Islet of Langerhans (tissue), 1 donor: ENCODE data around the gene TNN.

Experiments used
- FAIRE-seq: peaks from one replicate; lab custom pipeline; 2011; peaks lifted over from hg19 to GRCh38; lab: Jason Lieb, UNC

Gene TNN

DNA sequence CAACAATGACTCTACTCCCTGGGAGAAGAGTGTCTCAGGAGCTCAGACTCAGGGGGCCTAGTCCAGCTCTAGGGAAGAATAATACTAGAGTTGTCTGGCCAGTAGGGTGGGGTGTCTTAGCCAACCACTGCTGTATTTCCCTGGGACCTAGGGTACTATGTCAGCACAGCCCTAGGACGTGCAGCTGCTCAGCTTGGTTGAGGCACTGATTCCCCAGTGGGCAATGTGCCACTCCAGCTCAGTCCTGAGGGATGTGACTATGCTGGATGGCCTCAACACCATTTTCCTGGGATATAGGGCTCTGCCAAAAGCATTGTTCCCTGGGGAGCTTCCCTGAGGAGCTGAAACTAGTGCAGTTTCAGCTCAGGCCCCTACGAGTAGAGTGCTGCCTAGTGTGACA, 47.4 kb downstream of the TNN start:
- FAIRE-seq, result no peak

DNA sequence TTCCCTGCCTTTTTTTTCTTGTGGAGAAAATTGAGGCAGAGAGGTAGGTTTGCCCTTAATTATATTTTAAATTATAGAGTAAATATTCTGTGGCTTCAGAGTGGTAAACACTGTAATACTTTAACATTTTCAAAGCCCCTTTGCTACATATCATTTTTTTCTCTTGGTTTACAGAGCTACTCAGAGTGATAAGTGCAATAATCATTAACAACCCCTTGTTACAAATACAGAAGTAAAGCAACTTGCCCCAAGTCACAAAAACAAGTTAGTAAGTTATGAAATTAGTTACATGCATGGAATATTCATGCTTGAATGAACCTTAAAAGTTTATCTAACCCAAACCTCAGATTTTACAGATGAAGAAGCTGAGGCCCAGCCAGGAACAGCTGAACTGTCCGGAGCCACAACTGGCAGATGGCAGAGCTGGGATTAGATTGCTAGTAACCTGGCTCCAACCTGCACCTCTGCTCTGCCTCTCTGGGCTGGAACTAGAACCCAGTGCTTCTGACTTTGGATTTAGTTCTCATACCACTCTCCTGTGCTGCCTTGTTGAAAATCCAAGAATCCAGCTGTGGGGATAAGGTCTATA, 48.7 kb downstream of the TNN start:
- no peak for FAIRE-seq

DNA sequence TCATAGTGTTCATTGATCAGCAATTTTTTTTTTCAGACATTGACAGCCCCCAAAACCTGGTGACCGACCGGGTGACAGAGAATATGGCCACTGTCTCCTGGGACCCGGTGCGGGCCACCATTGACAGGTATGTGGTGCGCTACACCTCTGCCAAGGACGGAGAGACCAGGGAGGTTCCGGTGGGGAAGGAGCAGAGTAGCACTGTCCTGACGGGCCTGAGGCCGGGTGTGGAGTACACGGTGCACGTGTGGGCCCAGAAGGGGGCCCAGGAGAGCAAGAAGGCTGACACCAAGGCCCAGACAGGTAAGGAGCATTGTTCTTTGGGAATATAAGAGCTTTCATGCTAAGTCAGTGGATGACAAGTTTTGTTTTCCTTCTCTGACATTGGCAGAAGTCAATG, 49.3 kb downstream of the TNN start:
- FAIRE-seq, result no peak

DNA sequence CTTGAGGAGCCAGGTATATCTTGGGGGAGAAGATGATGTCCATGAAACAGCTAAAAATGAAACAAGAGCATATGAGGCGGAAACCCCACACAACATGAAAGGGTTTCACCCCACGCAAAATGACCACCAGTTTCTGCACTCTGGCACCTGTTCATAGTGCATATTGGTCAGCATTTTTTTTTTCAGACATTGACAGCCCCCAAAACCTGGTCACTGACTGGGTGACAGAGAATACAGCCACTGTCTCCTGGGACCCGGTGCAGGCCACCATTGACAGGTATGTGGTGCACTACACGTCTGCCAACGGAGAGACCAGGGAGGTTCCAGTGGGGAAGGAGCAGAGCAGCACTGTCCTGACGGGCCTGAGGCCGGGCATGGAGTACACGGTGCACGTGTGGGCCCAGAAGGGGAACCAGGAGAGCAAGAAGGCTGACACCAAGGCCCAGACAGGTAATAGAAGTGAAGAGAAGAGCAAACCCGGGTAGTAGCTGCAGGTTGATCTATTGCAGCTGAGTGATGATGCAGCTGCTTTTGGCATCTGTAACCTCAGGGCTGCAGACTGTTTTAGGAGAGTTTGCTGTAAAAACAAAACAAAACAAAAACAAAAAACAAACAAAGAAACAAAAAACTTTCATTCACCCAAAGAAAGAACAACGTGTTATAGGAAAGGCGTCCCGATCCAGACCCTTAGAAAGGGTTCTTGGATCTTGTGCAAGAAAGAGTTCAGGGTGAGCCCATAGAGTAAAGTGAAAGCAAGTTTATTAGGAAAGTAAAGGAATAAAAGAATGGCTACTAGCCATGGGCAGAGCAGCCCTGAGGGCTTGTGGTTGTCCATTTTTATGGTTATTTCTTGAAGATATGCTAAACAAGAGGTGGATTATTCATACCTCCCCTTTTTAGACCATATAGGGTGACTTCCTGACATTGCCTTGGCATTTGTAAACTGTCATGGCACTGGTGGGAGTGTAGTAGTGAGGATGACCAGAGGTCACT, 51.0 kb downstream of the TNN start:
- FAIRE-seq, result no peak

DNA sequence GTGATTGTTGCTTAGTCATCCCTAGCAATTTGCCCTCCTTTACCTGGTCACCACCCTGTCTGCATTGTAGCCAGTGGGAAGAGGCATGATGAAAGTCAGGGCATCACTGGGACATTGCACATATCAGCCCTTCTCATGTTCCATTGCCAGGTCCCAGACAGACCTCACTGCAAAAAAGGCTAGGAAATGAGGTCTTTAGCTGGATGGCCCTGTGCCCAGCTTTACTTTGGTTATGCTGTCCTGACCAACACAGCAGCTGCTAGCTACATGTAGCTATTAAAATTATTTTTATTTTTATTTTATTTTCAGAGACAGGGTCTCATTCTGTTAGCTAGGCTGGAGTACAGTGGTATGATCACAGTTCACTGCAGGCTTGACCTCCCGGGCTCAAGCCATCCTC, 52.9 kb downstream of the TNN start:
- FAIRE-seq, result no peak

DNA sequence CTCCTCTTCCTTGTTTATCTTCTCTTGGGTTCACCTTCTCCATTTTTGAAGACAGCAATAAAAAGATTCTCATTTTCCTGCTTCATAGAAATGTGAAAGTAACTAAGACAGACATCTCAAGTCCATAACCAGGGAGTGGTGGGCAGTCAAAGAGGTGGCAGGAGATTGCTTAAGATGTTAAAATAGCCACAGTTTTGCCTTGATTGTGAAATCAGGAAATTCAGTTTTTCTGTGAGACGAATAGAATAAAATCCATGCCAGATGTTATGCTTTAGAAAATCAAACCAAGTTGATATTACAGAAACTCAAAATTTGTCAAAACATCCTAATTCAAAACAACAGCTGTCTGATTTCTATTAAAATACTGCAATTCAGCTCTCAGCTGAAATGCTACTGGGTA, 57.2 kb downstream of the TNN start:
- FAIRE-seq, result no peak

DNA sequence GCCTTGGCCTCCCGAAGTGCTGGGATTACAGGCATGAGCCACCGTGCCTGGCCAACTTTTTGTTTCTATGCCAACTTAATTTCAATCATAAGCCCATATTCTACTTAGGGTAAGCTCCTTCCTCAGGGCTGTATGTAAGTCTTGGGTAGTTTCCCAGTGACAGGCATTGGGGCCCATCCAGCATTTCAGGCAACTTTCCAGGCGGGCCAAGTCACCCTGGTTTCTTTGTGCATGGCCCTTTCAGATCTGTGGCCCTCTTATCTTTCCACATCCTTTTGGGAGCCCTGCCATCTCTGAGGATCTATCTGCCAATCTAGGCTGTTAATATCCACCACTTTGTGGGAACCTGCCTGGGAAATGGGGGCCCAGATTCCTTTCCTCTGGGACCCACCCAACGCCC, 58.7 kb downstream of the TNN start:
- no peak for FAIRE-seq

DNA sequence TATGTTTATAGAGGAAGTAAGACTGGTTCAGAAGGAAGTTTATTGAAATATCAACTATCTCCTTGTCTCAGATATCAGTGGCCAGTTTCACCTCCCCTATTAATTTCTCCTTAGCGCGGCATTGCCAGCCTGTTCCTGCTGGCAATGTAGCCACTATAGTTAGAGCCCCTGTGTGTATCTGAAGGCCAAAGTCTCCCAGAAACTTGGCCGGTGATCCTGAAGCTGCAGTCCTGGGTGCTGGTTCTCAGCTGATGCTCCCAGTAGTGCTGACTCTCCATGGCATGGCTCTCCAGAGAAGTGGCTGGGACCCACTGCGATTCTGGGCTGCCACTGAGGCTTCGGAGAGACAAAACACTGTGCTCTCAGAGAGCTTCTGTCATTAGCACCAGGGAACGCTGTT, 59.9 kb downstream of the TNN start:
- no peak for FAIRE-seq

DNA sequence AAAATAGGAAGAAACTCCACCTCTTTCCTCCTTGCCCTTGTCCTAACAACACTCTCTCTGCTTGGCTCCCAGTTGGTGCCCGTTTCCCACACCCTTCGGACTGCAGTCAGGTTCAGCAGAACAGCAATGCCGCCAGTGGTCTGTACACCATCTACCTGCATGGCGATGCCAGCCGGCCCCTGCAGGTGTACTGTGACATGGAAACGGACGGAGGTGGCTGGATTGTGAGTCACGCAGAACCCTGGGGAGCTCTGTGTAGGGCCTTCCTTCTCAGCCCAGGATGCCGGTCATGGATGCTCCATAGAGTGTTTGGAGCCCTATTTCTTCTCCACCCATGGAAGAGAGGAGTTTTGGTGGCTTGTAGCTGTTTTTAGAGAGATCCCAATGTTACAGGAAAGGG, 60.9 kb downstream of the TNN start:
- no peak for FAIRE-seq

DNA sequence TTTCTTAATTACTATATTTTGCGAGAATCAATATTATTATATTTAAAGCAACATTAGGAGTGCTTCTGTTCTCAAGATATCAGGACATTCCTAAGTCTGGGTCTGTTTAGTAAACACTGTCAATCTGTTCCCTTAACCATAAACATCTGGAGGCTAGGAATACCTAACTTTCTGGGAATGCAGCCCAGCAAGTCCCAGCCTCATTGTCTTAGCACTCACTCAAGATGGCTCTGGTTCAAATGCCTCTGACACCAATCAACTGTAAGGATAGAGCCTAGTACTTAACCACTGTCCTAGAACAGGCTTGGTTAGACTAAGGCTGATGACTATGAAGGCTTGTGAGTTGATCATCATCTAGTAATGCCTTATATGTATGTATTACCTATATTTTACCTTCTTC, 61.5 kb downstream of the TNN start:
- no peak for FAIRE-seq

DNA sequence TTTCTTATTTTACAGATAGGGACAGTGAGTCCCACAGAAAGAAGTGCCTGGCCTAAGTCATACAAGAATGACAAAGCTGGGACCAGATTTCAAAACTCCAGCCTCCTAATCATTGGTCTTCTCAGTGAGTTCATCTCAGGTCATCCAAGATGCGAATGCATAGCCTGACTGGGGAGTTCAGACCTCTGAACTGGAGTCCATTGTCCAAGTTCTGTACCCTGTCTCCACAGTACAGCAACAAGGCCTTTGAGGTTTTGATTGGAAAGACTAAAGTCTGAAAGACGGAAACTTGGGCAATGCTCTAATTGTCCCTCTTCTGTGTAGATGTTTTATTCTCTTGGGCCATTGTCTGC, 62.0 kb downstream of the TNN start:
- no peak for FAIRE-seq

DNA sequence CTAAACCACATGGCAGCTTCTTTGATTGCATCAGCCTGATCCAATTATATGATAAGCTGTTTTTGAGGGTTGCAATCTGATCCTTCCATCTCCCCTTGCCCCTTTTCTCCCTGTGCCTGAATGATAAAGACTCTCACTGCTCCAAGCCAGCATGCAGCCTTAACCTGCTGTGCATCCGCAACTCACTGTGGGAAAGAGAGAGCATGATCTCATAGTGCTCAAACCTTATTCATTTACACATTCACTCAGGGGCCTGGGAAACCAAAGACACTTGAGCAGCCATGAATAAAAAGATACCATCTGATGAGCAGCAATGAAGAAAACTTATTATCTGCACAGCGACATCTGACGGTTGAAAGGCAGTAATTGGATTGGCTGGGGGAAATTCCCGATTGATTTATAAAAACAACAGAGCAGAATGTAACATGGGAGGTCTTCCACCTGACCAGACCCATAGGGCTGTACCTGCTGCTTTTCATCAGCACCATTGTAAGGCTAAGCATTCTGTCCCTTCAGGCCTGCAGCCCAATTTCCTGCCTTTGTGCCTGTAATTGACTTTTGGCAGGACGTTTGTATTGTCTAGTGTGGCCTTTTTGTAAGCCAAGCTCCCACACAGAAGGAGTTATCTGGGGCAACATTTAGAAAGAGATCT, 62.5 kb downstream of the TNN start:
- no peak for FAIRE-seq

DNA sequence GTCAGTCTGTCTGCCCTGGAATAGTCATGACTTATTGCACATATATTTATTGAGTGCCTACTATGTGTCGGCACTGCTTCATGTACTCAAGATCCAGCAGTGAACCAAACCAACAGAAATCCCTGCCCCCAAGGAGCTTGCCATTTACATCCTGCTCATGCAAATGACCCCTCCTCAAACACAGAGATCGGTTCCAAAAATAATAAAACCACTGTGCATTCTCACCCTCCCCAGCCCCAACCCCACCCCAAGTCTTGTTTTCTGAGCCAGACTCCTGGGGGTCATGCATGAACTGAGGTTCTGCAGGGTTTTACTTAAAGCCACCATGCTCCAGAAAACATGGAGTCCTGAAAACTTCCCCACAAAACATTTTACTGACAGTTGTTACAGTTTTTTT, 63.0 kb downstream of the TNN start:
- no peak for FAIRE-seq

DNA sequence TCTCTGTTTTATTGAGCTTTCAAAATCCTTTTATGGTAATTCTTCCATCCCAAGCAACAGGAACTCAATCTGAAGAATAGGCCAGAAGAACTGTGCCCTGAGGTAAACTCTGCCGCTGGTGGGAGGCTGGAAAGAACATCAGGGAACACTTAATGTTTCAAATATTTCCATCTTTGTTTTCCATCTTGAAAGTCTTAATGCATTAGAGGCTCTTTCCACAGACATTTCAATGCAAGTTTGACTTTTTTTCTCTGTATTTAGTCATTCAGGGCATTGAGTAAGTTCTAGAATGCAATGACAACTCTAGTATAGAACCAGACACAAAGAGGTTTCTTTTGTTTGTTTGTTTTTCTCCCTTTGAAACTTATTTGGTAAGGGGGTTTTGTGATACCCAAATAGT, 63.5 kb downstream of the TNN start:
- FAIRE-seq, result no peak

DNA sequence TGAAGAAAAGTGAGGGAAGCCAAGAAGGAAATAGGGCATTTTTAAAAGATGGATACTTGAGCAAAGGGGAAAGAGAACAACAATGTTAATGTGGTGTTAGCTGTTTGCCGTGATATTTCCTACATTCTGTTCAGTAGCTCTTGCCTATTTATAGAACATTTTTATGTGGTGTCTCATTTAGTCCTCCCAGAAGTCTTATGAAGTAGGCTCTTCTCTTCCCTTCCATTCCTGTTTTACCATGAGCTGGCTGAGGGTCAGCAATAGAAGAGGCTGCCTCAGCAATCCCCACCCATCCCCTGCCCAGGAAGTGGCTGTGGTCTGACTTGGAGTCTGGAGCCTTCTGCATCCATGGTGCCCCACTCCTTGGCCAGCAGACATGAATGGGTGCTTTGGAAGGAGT, 64.8 kb downstream of the TNN start:
- no peak for FAIRE-seq

DNA sequence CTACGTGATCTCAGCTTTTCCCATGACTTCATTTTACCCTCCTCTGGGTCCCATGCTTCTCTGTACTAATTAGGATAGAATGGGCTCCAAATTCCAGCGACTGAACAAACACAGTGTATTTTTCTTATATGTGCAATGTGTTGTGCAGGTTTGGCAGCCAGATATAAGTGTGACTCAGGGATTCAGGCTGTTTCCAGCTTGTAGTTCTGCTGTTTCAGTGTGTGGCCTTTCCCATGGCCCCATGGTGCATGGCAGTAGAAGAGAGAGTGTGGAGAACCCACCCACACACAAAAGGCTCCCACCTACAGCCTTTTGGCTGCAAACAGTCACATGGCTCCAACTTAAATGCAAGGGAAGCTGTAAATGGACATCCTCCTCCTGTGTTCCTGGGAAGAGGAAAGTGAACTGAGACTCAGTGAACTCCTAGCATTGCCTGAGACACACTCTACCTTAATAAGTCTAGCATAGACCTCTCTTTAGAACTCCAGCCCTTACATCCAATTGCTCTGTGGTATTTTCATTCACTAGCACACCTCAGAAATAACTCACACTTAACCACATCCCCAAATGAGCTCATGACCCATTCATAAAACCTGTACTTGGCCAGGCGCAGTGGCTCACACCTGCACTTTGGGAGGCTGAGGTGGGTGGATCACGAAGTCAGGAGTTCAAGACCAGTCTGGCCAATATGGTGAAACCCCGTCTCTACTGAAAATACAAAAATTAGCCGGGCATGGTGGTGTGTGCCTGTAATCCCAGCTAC, 66.2 kb downstream of the TNN start:
- FAIRE-seq, result no peak

DNA sequence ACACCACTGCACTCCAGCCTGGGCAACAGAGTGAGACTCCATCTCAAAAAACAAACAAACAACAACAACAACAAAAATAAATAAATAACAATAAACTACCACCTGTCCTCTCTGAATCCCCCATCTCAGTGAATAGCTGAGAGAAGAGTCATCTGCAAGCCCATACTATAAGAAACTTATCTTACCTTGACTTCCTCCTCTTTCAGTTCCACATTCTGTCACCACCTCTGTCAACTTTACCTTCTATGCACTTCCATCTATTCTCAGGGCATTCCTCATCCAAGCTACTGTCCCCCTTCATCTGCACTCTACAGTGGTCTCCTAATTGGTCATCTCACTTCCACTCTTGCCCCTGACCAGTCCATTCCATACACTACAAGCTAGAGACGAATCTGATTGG, 66.9 kb downstream of the TNN start:
- no peak for FAIRE-seq

DNA sequence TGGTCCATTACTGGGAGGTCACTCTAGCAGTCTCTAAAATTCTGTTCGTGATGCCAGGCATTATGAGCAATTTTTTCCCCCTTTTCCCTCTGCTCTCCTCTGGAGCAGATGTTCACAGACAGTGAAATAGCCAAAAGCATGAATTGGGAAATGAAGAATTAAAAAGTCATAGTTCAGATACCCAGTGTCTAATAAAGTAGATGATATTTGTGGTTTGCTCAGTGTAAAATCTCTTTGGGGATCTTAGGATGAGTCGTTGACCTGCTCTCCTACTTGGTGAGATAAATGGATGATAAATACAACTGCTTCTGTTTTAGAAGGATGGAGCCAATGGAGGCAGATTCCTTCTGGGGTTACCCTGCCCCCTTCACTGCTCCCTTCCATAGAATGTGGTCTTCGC, 68.6 kb downstream of the TNN start:
- no peak for FAIRE-seq

DNA sequence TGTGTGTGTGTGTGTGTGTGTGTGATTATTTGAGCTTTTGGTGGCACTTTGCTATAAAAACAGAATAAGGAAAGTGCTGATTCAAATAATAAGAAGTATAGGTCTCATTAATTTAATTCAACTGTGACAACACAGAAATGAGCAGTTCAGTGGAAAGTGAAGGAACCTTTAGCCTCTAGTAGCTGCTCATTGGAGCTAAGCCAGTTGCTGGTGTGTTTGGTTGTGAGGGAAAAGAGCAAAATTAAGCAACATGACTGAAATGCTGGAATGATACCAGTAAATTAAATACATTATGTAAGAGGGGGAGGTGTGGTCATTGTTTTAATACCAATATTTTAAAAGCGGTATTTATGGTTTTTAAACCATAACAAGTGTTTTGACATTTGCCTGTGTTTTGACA, 69.7 kb downstream of the TNN start:
- FAIRE-seq, result no peak

DNA sequence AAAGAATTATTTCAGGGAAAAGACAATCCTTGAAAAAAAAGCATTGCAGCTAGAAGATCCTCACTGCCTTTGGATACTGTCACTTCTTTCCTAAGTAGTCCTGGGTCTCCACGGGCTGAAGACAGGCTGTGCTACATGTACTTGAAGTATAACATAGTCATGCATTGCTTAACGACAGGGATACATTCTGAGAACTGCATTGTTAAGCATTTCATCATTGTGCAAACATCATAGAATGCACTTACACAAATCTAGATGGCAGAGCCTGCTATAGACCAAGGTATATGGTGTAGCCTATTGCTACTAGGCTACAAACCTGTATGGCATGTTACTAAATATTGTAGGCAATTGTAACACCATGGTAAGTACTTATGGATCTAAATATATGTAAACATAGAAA, 70.9 kb downstream of the TNN start:
- FAIRE-seq, result no peak

DNA sequence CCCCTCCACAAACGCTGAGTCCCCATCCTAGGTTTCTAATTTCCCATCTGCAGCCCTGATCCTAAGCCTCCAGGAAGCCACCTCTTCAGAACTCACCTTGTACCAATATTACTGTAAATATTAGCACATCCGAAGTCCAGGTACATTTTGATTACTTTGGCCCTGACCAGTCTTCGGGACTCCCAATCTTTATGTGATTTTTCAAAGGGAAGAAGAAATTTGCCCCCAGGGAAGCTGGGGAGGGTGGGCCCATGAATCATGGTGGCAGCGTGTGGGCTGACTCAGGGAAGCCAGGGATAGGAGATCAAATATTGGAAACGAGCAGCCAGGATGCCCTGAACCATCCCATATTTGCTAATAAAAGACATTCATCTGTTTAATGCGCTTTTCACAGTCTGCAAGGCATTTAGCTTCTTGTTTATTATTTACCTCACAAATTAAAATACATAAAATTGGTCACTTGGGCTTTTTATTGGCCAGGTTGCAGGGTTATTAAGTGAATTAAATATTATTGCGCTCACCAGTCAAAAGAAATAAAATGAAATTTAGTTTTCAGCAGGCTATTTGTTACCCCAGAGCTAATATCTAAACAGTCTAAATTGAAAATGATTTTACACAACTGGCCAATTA, 78.4 kb downstream of the TNN start:
- FAIRE-seq, result no peak

DNA sequence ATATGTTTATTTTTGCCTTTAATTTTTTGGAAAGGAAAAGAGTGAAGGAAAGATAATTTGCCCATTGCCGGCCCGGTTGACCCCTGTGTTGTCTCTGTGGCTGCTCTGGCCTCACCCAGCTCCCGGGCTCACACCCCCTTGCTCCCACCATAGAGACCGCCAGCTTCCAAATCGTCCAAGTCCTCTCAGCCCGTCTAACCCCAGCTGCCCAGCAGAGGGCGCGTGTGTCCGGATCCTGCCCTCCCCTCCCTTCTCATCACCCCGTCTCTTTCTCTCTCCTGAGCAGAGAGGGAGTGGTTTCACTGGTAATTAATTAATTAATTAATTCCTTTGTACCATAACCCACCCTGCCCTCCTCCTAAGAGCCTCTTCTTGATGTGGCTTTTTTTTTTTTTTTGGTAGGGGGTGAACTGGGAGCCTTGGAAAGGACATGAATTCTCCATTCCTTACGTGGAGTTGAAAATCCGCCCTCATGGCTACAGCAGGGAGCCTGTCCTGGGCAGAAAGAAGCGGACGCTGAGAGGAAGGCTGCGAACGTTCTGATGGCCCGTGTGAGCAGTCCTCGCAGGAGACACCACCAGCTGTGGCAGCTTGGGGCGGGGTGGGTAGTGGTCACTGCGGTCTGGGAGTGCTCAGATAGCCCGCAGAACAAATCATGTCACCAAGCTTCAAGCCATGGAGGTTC, 79.0 kb downstream of the TNN start:
- no peak for FAIRE-seq
